GM12872 (cell line): Measurements from ENCODE around the gene OVCA2.

Experiments used
- CTCF ChIP-seq: IDR thresholded peaks from 3 replicates; pipeline ENCODE4 v1.5.1; 2011; ENCODE audit warnings: low read depth, mild to moderate bottlenecking, low read length, moderate library complexity; ENCODE audit not compliant: insufficient read depth

Gene OVCA2

DNA sequence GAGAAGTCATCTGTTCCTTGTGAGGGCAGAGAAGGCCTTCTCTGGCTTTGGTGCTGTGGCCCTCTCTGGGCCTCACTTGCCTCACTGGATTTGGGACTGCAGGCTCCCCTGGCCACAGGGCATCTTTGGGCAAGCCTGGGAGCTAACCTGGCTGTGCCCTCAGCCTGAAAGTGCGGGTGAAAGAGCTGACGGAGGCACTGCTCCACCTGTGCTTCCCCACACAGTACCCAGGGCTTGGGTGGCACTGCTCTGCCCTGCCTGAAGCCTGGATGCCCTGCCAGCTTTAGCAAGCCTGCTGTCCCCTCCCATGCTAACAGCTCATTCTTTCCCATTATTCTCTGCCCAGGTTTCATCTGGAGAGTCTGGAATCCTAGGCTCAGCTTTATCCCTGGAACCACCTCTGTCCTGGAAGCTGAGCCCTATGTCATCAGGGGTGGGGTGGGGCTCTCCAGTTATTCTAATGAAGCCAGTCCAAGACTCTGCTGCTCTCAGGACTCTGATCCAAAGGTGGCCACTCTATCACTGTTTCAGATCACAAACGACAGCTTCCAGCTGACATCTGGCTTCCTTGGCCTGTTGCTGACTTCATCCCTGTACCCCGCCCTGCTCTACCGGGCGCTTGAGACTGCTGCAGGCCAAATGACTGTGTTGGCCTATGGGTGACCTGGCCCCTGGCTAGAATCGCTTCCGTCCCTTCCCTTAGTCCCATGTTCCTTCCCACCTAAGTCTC lies 42.4 kb downstream of the OVCA2 start:
- no peak for TF ChIP-seq CTCF

DNA sequence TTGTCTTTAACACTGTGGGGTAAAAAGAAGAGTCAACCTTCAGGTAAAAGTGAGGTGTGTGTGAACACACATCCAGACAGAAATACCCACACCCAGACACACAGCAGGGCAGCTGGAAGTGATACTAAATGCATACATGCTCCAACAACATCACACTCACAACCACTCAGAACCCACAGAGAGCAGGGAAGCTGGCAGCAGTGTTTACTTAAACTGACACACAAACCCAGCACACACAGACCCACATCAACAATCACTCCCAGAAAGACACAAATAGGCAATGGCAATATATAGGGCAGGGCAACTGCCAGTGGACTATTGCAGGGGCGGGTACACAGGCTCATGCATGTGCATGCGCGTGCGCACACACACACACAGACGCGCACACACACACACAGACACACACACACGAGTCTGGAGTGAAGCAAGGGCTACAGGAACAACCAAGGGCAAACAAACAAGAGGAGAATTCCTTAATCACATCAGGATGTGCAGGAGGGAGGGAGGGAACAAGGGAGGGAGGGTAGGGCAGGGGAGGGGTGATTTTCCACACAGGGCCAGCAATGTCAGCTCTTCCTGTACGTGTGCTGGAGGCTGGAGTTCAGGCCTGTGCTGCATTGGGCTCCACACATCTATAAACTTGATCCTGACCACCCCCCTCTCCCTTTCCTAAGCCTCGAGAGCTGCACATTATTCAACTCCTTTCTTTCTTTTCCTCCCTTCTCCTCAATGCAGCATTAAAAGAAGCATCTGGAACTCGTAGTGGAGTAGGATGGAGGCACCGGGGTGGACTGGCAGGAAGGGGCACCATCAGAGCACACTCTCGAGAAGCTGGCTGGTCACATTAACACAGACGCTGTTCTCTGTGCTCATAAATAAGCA lies 43.2 kb downstream of the OVCA2 start:
- TF ChIP-seq CTCF: no peak

- no peak for TF ChIP-seq CTCF
These were observed 43.8 kb downstream of the OVCA2 start for GRCh38 chr17:2085648-2085949.

DNA sequence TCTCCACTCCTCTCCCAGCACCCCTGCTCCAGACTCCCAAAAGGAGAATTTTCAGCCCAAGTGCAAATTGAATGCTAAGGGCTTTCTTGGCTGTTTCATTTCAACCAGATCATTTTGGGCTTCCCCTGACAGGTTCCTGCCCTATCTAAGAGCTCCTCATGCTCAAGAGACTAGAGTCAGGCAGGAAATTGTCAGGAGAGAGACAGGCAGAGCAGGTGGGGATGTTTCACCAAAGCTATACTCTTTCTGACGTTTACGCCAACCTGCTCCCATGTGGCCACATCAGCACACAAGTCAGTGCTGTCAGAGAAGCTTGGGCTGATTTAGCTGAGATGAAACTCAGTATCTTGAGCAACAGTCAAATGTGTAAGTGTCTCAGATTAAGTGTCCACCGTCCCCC lies 44.5 kb downstream of the OVCA2 start:
- TF ChIP-seq CTCF: no peak

- no peak for TF ChIP-seq CTCF
These were observed 45.9 kb downstream of the OVCA2 start for GRCh38 chr17:2087597-2088211.

GRCh38 chr17:2089021-2089422 lies 47.2 kb downstream of the OVCA2 start:
- no peak for TF ChIP-seq CTCF

DNA sequence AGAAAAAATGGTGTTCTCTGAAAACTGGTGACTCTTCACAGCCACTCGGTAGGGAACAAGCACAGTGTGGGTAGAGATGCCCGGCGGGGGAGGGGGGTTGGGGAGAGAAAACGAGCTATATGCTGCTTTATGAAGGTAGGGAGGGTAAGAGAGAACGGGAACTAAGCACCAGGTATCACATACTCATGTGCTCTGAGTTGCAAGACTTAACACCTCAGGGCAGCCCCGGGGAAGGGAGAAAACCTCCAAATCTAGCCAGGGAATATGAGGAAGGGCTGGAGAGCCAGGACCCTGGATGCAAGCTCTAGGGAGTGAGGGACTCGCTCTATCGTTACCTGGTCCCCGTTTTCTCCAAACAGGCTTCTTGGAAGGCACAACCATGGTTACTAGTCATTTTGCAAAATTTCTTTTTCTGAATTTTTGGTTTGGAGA lies 48.4 kb downstream of the OVCA2 start:
- TF ChIP-seq CTCF: no peak
